ENCODE data around the gene ZFP36.

GRCh38 chr19:39405958-39406655 is 540 bp upstream of the ZFP36 start:
- TF ChIP-seq GATA2 (IDR thresholded peaks at IDR 0.05; ENCODE audit: low read depth, low read length) (no peak), GATA3 (IDR thresholded peaks at IDR 0.05; ENCODE audit: low read depth, low read length) (no peak)

Measured in SH-SY5Y (cell line).